Upper lobe of left lung (tissue), 6 donors: ENCODE results near the gene PPP1R9B. TPM values are rescaled to one million over a fixed set of nuclear protein-coding genes. Genes with fewer than 3 reads are reported as not detected.

Experiments
- ATAC-seq, 2 donors: fragments of 200-7000 bp; cut with Tn5 transposase; one replicate each; pipeline ENCODE4 v1.9.1; 2022; ENCODE audit warnings: mild to moderate bottlenecking in 2 of 2, moderate library complexity in 2 of 2; ENCODE audit not compliant: low FRiP score in 2 of 2
- DNase-seq, 2 donors: peaks; one replicate each; pipeline ENCODE4 v3.0.0-alpha.2; 2019 to 2020
- H3K27ac ChIP-seq, 4 donors: fragments of 200-600 bp; sonication (generic); one replicate each; pipeline ENCODE4 v1.5.1; 2016 to 2019
- H3K27me3 ChIP-seq, 4 donors: fragments of 200-600 bp; sonication (generic); one replicate each; pipeline ENCODE4 v1.5.1; 2017 to 2019
- H3K36me3 ChIP-seq, 4 donors: fragments of 200-600 bp; sonication (generic); one replicate each; pipeline ENCODE4 v1.5.1; 2016 to 2019
- H3K4me1 ChIP-seq, 4 donors: fragments of 200-600 bp; sonication (generic); one replicate each; pipeline ENCODE4 v1.5.1; 2018 to 2019
- H3K4me3 ChIP-seq, 4 donors: fragments of 200-600 bp; sonication (generic); one replicate each; pipeline ENCODE4 v1.5.1; 2017 to 2019; ENCODE audit warnings: mild to moderate bottlenecking in 2 of 4, moderate library complexity in 1 of 4
- H3K9me3 ChIP-seq, 4 donors: fragments of 200-600 bp; sonication (generic); one replicate each; pipeline ENCODE4 v1.5.1; 2018 to 2019
- EP300 ChIP-seq, 4 donors: sonication (generic); formaldehyde crosslinking; IDR thresholded peaks; one replicate each; pipeline ENCODE4 v1.5.1; 2017; ENCODE audit warnings: antibody characterized with exemption in 4 of 4, control low read depth in 2 of 4
- POLR2A ChIP-seq, 4 donors: fragments of 450-650 bp; IDR thresholded peaks; one replicate each; pipeline ENCODE4 v1.5.1; 2016 to 2017; ENCODE audit warnings: antibody characterized with exemption in 4 of 4, mild to moderate bottlenecking in 2 of 4
- POLR2AphosphoS5 ChIP-seq, 2 donors: sonication (generic); formaldehyde crosslinking; IDR thresholded peaks; one replicate each; pipeline ENCODE4 v1.5.1; 2017; ENCODE audit warnings: antibody characterized with exemption in 2 of 2
- WGBS, 2 donors: methylation state at CpG; one replicate each; pipeline ENCODE4 v1.1.5; 2017 to 2018; 5-methylcytosine and 5-hydroxymethylcytosine counted together
- total RNA-seq, 6 donors: library from RNA; depleted of rRNA in 4 of 6; stranded (reverse); fragments of >200 nt in 4 of 6; gene quantifications; one replicate each; pipeline versions ENCODE4 v1.1.0 to v1.2.1, GENCODE V29; 2016 to 2021
- TF ChIP-seq, protein P1 (sequence below), 6 experiments: fragments of 450-650 bp in 4 of 6; fragments of 200-600 bp in 2 of 6; sonication (generic) in 2 of 6; IDR thresholded peaks; one replicate each; pipeline ENCODE4 v1.5.1; 2016 to 2019; ENCODE audit warnings: antibody characterized with exemption in 6 of 6
- donor health status: DM: no; HTN: no; CAD: no; lungs with moderate emphysema.
- donor health status: DM: no; HTN: yes; CAD: no; lungs with severe emphysema.

The PPP1R9B gene
- total RNA-seq, 6 donors from 2014 or later, result 37.5 to 121 (median 74.7) TPM

DNA sequence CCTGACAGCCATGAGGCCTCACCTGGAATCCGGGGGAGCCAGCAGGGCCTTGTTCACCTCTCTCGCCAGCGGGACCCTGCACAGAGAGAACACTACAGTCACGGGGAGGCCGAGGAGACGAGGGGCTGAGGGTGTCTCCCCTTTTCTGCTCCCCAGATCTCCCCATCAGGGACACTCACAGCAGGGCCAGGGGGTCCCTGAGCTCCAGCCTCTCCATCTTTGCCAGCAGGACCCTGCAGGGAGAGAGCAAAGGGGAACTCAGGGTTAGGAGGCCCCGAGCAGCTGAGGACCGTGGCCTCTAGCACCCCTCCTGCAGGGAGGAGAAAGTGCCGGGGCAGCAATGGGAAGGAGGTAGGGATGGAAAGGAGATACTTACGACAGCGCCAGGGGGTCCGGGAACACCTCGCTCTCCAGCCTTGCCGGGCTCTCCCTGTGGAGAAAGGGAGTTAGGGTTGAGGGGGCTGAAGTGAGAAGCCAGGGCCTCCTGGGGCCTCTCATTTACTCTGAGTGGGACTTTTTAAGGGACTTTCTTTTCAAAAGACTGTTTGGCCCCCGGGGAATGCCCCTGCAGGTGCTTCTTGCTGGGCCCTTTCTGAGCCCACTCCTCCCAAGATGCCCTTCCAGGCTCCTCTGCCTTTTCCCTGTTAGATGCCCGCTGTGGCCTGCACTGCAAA lies 42.3 kb upstream of the PPP1R9B start:
- 87 to 93% methylated on average over 16 of the region's 16 CpGs for WGBS, 2 donors
- TF ChIP-seq POLR2AphosphoS5 (IDR thresholded peaks at IDR 0.05) (no peak), EP300 (IDR thresholded peaks at IDR 0.05) (no peak), POLR2A (IDR thresholded peaks at IDR 0.05) (no peak)
- TF ChIP-seq, protein P1, sequence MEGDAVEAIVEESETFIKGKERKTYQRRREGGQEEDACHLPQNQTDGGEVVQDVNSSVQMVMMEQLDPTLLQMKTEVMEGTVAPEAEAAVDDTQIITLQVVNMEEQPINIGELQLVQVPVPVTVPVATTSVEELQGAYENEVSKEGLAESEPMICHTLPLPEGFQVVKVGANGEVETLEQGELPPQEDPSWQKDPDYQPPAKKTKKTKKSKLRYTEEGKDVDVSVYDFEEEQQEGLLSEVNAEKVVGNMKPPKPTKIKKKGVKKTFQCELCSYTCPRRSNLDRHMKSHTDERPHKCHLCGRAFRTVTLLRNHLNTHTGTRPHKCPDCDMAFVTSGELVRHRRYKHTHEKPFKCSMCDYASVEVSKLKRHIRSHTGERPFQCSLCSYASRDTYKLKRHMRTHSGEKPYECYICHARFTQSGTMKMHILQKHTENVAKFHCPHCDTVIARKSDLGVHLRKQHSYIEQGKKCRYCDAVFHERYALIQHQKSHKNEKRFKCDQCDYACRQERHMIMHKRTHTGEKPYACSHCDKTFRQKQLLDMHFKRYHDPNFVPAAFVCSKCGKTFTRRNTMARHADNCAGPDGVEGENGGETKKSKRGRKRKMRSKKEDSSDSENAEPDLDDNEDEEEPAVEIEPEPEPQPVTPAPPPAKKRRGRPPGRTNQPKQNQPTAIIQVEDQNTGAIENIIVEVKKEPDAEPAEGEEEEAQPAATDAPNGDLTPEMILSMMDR (IDR thresholded peaks at IDR 0.05), result no peak
- H3K27ac ChIP-seq, result no peak overlapping the region
- H3K4me3 ChIP-seq, result no peak overlapping the region
- DNase-seq (no peak), ATAC-seq (no peak)
- H3K4me1 ChIP-seq, result no peaks in the 10 kb centered on the region
- no peaks in the 10 kb centered on the region for H3K27me3 ChIP-seq
- no peaks in the 10 kb centered on the region for H3K9me3 ChIP-seq
- peaks cover 2 to 84% (median 39%) of the 10 kb centered on the region in 4 donors for H3K36me3 ChIP-seq

DNA sequence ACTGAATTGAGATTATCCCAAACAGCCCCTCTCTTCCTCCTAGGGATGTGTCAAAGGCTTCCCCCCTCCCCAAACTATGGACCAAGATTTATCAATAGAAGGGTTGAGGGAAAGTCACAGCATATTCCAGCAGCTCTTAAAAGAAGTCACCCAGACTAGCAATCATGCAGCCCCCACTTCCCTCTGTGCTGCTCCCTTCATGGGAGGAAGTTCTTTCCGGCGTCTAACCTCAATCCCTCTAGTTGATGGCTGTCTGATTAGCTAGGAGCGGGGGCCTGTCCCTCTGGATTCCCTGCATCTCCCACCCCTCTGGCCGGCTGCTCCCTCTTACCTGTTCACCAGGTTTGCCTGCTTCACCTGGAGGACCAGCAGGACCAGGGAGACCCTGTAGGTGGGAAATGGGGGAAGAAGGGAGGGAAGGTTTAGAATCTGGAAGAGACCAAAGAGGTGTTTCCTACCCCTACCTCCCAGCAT lies 41.7 kb upstream of the PPP1R9B start:
- H3K36me3 ChIP-seq, result peaks cover 2 to 87% (median 42%) of the 10 kb centered on the region in 4 donors
- no peaks in the 10 kb centered on the region for H3K4me1 ChIP-seq
- ATAC-seq (no peak), DNase-seq (no peak)
- WGBS, 2 donors, result 84 to 87% methylated on average over 4 of the region's 4 CpGs
- no peak for TF ChIP-seq POLR2A (IDR thresholded peaks at IDR 0.05)
- TF ChIP-seq POLR2AphosphoS5 (IDR thresholded peaks at IDR 0.05), result no peak
- no peak for TF ChIP-seq EP300 (IDR thresholded peaks at IDR 0.05)
- TF ChIP-seq, protein P1 (IDR thresholded peaks at IDR 0.05), result no peak
- no peak overlapping the region for H3K4me3 ChIP-seq
- H3K9me3 ChIP-seq, result no peaks in the 10 kb centered on the region
- no peak overlapping the region for H3K27ac ChIP-seq
- no peaks in the 10 kb centered on the region for H3K27me3 ChIP-seq

GRCh38 chr17:50191359-50192143 lies 41.1 kb upstream of the PPP1R9B start:
- WGBS, 2 donors, result 79 to 85% methylated on average over 15 to 21 of the region's 21 CpGs
- no peak for TF ChIP-seq POLR2AphosphoS5 (IDR thresholded peaks at IDR 0.05)
- TF ChIP-seq, protein P1 (IDR thresholded peaks at IDR 0.05), result no peak
- no peak for TF ChIP-seq POLR2A (IDR thresholded peaks at IDR 0.05)
- TF ChIP-seq EP300 (IDR thresholded peaks at IDR 0.05), result no peak

DNA sequence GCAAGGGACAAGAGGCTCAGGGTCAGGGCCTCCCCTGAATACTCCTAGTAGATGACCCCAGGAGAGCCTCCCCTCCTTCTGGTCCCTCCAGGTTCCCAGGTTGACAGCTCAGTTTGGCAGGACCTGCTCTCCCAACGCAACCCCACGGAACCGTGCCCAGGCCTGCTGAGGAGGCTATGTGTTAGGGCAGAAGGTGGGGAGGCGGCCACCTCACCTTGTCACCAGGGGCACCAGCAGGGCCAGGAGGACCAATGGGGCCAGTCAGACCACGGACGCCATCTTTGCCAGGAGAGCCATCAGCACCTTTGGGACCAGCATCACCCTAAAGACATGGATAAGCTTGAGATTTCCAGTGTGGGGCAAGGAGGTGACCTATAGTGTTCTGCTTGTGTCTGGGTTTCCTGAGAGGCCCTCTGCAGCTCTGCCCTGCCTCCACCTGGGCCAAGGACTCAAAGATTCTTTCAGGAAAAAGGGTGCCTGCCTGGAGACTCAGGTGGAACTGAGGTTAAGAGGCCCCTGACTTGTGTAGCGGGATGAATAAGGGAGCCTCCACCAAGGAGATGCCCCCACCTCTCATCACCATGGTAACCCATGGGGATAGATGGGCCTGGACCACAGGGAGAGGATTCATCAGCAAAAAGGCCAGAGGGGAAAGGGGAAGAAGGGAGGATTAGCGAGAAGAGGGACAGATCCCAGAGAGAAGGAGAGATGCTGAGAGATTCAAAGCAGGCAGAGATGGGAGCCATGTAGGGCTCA lies 40.3 kb upstream of the PPP1R9B start:
- DNase-seq, result peak in 1 of 2 donors; percentile 54
- Histone ChIP-seq H3K4me1 (no peaks in the 10 kb centered on the region), H3K36me3 (peaks cover 2 to 86% (median 45%) of the 10 kb centered on the region in 4 donors), H3K9me3 (no peaks in the 10 kb centered on the region), H3K27me3 (no peaks in the 10 kb centered on the region), H3K4me3 (no peak overlapping the region), H3K27ac (no peak overlapping the region)
- TF ChIP-seq, protein P1 (IDR thresholded peaks at IDR 0.05), result no peak
- TF ChIP-seq POLR2AphosphoS5 (IDR thresholded peaks at IDR 0.05) (no peak), EP300 (IDR thresholded peaks at IDR 0.05) (no peak), POLR2A (IDR thresholded peaks at IDR 0.05) (no peak)
- 82 to 88% methylated on average over 4 to 5 of the region's 8 CpGs for WGBS, 2 donors
- no peak for ATAC-seq

More at GRCh38 chr17:50191359-50192143, 41.1 kb upstream of the PPP1R9B start:
- ATAC-seq (no peak), DNase-seq (peak in 1 of 2 donors; percentile 45)
- Histone ChIP-seq H3K27me3 (no peaks in the 10 kb centered on the region), H3K9me3 (no peaks in the 10 kb centered on the region), H3K4me1 (no peaks in the 10 kb centered on the region), H3K36me3 (peaks cover 2 to 86% (median 44%) of the 10 kb centered on the region in 4 donors), H3K4me3 (no peak overlapping the region), H3K27ac (no peak overlapping the region)
